HepG2 (cell line): ENCODE results near the gene NUP88. TPM values are rescaled to one million over a fixed set of nuclear protein-coding genes. Genes with fewer than 3 reads are reported as not detected.
A peak's percentile ranks its signal among the peaks of the same experiment; 100 is the strongest.

Source experiments
- ARID5B ChIP-seq: IDR thresholded peaks from 2 replicates; pipeline ENCODE4 v1.4.0; 2020; ENCODE audit warnings: mild to moderate bottlenecking, missing genetic modification reagents
- CC2D1A ChIP-seq: sonication (generic); formaldehyde crosslinking; IDR thresholded peaks from 2 replicates; pipeline ENCODE4 v1.8.1; 2023; ENCODE audit warnings: mild to moderate bottlenecking, missing genetic modification reagents
- CCDC6 ChIP-seq: sonication (generic); formaldehyde crosslinking; IDR thresholded peaks from 2 replicates; pipeline ENCODE4 v1.8.1; 2022; ENCODE audit warnings: mild to moderate bottlenecking, missing genetic modification reagents, moderate library complexity
- EZH2 ChIP-seq: conservative IDR thresholded peaks from 2 replicates; pipeline ENCODE4 v1.6.1; 2012; ENCODE audit warnings: mild to moderate bottlenecking, low read depth, low read length, moderate library complexity
- GTF2F1 ChIP-seq: fragments of 150-350 bp; IDR thresholded peaks from 2 replicates; pipeline ENCODE4 v1.6.1; 2014; ENCODE audit warnings: low read length
- HMGA1 ChIP-seq: sonication (generic); formaldehyde crosslinking; conservative IDR thresholded peaks from 2 replicates; pipeline ENCODE4 v1.4.0; 2020; ENCODE audit warnings: missing genetic modification reagents
- HNF4G ChIP-seq, 2 experiments: sonication (generic) in 1 of 2; formaldehyde crosslinking in 1 of 2; IDR thresholded peaks; 2 replicates each; pipeline versions ENCODE4 v1.4.0 to v1.6.1; 2011 to 2020; ENCODE audit warnings: borderline replicate concordance in 2 of 2, low read depth in 2 of 2, mild to moderate bottlenecking in 2 of 2, low read length in 1 of 2, missing genetic modification reagents in 1 of 2, moderate library complexity in 1 of 2
- KLF12 ChIP-seq: sonication (generic); formaldehyde crosslinking; IDR thresholded peaks from 2 replicates; pipeline ENCODE4 v1.4.0; 2020; ENCODE audit warnings: missing genetic modification reagents, borderline replicate concordance
- KMT2A ChIP-seq: sonication (generic); formaldehyde crosslinking; IDR thresholded peaks from 2 replicates; pipeline ENCODE4 v1.4.0; 2020; ENCODE audit warnings: missing genetic modification reagents
- MXD1 ChIP-seq: sonication (generic); formaldehyde crosslinking; IDR thresholded peaks from 2 replicates; pipeline ENCODE4 v1.4.0; 2020; ENCODE audit warnings: mild to moderate bottlenecking, missing genetic modification reagents
- SAFB2 ChIP-seq: sonication (generic); formaldehyde crosslinking; IDR thresholded peaks from 2 replicates; pipeline ENCODE4 v1.5.1; 2020; ENCODE audit warnings: missing genetic modification reagents, low read depth, mild to moderate bottlenecking, borderline replicate concordance
- SKIL ChIP-seq: sonication (generic); formaldehyde crosslinking; IDR thresholded peaks from 2 replicates; pipeline ENCODE4 v1.8.0; 2022; ENCODE audit warnings: missing genetic modification reagents, mild to moderate bottlenecking, moderate library complexity, borderline replicate concordance
- SPEN ChIP-seq: sonication (generic); formaldehyde crosslinking; IDR thresholded peaks from 2 replicates; pipeline ENCODE4 v1.5.1; 2020; ENCODE audit warnings: low read depth, mild to moderate bottlenecking, missing genetic modification reagents
- TEF ChIP-seq: sonication (generic); formaldehyde crosslinking; IDR thresholded peaks from 2 replicates; pipeline ENCODE4 v1.5.0; 2020; ENCODE audit warnings: missing genetic modification reagents
- TGIF2 ChIP-seq: IDR thresholded peaks from 2 replicates; pipeline ENCODE4 v1.6.1; 2016; ENCODE audit warnings: control low read depth, missing compliant biosample characterization
- ZBTB37 ChIP-seq: sonication (generic); formaldehyde crosslinking; IDR thresholded peaks from 2 replicates; pipeline ENCODE4 v1.4.0; 2020; ENCODE audit warnings: mild to moderate bottlenecking, missing genetic modification reagents
- ZNF20 ChIP-seq: sonication (generic); formaldehyde crosslinking; IDR thresholded peaks from 2 replicates; pipeline ENCODE4 v1.4.0; 2020; ENCODE audit warnings: mild to moderate bottlenecking, moderate library complexity, missing genetic modification reagents
- ZNF501 ChIP-seq: sonication (generic); formaldehyde crosslinking; IDR thresholded peaks from 2 replicates; pipeline ENCODE4 v1.5.1; 2020; ENCODE audit warnings: mild to moderate bottlenecking, moderate library complexity, missing genetic modification reagents
- ZNF790 ChIP-seq: sonication (generic); formaldehyde crosslinking; IDR thresholded peaks from 2 replicates; pipeline ENCODE4 v1.8.0; 2022; ENCODE audit warnings: missing genetic modification reagents, mild to moderate bottlenecking, borderline replicate concordance
- polyA plus RNA-seq, 8 experiments: library from polyadenylated mRNA; depleted of rRNA in 3 of 8; stranded (reverse) in 7 of 8; unstranded in 1 of 8; fragments of >200 nt; fragmentation: Illumina TruSeq in 4 of 8; extraction: Trizol in 4 of 8; gene quantifications; 2 replicates each; pipeline versions ENCODE4 v1.2.1 to v1.2.3, GENCODE V29; 2011 to 2016; ENCODE audit warnings: low read depth in 4 of 8, missing spikeins in 1 of 8, mixed read lengths in 1 of 8; ENCODE audit not compliant: insufficient read depth in 1 of 8
- total RNA-seq, 5 experiments: library from RNA; depleted of rRNA; stranded (reverse); fragments of >200 nt; fragmentation: Illumina TruSeq; extraction: Trizol; gene quantifications; 2 replicates each; pipeline ENCODE4 v1.2.3, GENCODE V29; 2016; ENCODE audit warnings: low read depth in 1 of 5

Gene NUP88
- total and polyA plus RNA-seq, 2 of the 13 experiments (the other 11 are each of a cell fraction or from before 2014, with no cell fraction given), result 48.2 to 130 TPM

- TF ChIP-seq SKIL (CRISPR knock-in tag), result peak; percentile 51; the same call in 1 of the 2 replicates
- no peak for TF ChIP-seq CC2D1A (CRISPR knock-in tag)
- TF ChIP-seq CCDC6 (CRISPR knock-in tag), result peak; percentile 72; the same call in 1 of the 2 replicates
- TF ChIP-seq TGIF2 (CRISPR knock-in tag), result peak; percentile 44; the same call in 1 of the 2 replicates
- TF ChIP-seq HMGA1 (CRISPR knock-in tag), result no peak
- TF ChIP-seq HNF4G (IDR thresholded peaks at IDR 0.05; ENCODE audit: borderline replicate concordance, low read depth, low read length), result no peak
- peak; percentile 68 for TF ChIP-seq HNF4G (CRISPR knock-in tag; IDR thresholded peaks at IDR 0.05; ENCODE audit: borderline replicate concordance, low read depth)
- TF ChIP-seq ZNF20 (CRISPR knock-in tag), result no peak
- TF ChIP-seq EZH2, result no peak
- TF ChIP-seq SAFB2 (CRISPR knock-in tag), result peak; percentile 39; the same call in 1 of the 2 replicates
- no peak for TF ChIP-seq ZBTB37
- TF ChIP-seq ZNF501 (CRISPR knock-in tag), result peak; percentile 87
- TF ChIP-seq KLF12 (CRISPR knock-in tag), result peak; percentile 94
- peak; percentile 89 for TF ChIP-seq KMT2A (CRISPR knock-in tag)
- TF ChIP-seq MXD1 (CRISPR knock-in tag), result peak; percentile 95
- TF ChIP-seq ARID5B, result peak; percentile 66; the same call in 1 of the 2 replicates
- peak; percentile 98; the same call in 1 of the 2 replicates for TF ChIP-seq ZNF790 (CRISPR knock-in tag)
- TF ChIP-seq GTF2F1, result no peak
- peak; percentile 83 for TF ChIP-seq TEF (CRISPR knock-in tag)
- peak; percentile 98 for TF ChIP-seq SPEN (CRISPR knock-in tag)
Observed at GRCh38 chr17:5438716-5439445, 19.4 kb upstream of the NUP88 start, which contains the start of gene C1QBP (continued).
